NCI-H526 (cell line): ENCODE results near the gene CMSS1.
A peak's percentile ranks its signal among the peaks of the same experiment; 100 is the strongest.

Source experiments
- DNase-seq, 2 experiments: peaks; one replicate each; lab custom pipeline; 2025; lab: John Stamatoyannopoulos, UW

CMSS1 gene

GRCh38 chr3:99990179-99990578, 172.5 kb downstream of the CMSS1 start:
- no peak for DNase-seq

- DNase-seq = no peak
Observed at GRCh38 chr3:99997293-99997692, 179.6 kb downstream of the CMSS1 start.

GRCh38 chr3:99999536-99999935, 181.9 kb downstream of the CMSS1 start:
- DNase-seq = no peak

GRCh38 chr3:100001083-100001482, 183.4 kb downstream of the CMSS1 start:
- DNase-seq = no peak

- peak in 1 of 2 experiments; percentile 11 for DNase-seq
Observed at GRCh38 chr3:100001526-100002270, 184.0 kb downstream of the CMSS1 start.

- DNase-seq = no peak
Observed at GRCh38 chr3:100002599-100003350, 185.1 kb downstream of the CMSS1 start.

- peak; percentile 89 to 95 for DNase-seq
Observed at GRCh38 chr3:100003609-100004503, 186.2 kb downstream of the CMSS1 start.

- DNase-seq = no peak
Observed at GRCh38 chr3:100004931-100005330, 187.3 kb downstream of the CMSS1 start.

GRCh38 chr3:100005665-100006393, 188.2 kb downstream of the CMSS1 start:
- no peak for DNase-seq

- no peak for DNase-seq
Observed at GRCh38 chr3:100006570-100007271, 189.1 kb downstream of the CMSS1 start.

- DNase-seq = no peak
Observed at GRCh38 chr3:100007313-100007712, 189.7 kb downstream of the CMSS1 start.

- no peak for DNase-seq
Observed at GRCh38 chr3:100008081-100008698, 190.5 kb downstream of the CMSS1 start.

GRCh38 chr3:100009276-100010086, 191.8 kb downstream of the CMSS1 start:
- no peak for DNase-seq

GRCh38 chr3:100010087-100010417, 192.4 kb downstream of the CMSS1 start:
- DNase-seq = no peak

GRCh38 chr3:100018806-100019205, 201.1 kb downstream of the CMSS1 start:
- DNase-seq = no peak

- DNase-seq = no peak
Observed at GRCh38 chr3:100019719-100020118, 202.1 kb downstream of the CMSS1 start.

GRCh38 chr3:100020876-100021644, 203.4 kb downstream of the CMSS1 start:
- DNase-seq = no peak

GRCh38 chr3:100022506-100022905, 204.8 kb downstream of the CMSS1 start:
- DNase-seq = no peak

GRCh38 chr3:100023150-100023549, 205.5 kb downstream of the CMSS1 start:
- DNase-seq = peak; percentile 70 to 76
